ENCODE measurements around the gene TSPAN31.

Gene TSPAN31

DNA sequence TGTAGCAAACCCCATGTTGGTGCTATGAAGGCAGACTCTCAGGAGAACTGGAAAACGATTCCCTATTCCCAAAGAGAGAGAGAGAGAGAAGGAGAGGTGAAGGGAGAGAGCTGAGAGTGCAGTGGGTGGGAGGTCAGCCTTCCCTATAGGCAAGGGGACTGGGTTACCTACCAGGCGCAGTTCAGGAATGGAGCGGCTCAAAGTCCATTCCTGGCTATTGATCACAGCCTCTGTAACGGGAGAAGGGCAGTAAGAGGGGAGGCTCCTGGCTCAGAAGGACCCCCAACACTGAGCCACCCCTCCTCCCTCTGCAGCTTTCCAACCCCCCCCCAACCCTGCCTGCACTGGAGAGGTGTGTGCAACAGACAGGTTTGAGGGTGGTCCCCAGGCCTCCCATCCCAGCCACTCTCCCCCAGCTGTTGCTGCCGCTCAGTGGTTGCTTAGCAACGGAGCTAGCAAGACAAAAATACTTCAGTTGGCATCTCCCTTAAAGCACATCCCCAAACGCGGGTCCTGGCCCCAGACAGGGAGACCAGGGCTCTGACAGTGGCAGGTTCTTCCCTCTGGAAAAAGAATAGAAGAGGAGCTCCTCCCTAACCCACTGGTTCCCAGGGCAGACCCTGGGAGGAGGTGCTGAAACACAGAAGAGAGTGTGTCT lies 9.5 kb upstream of the TSPAN31 start:
- in situ Hi-C loops (cut with MboI; ENCODE audit: low sequenced_read_pairs), result no loop called here

DNA sequence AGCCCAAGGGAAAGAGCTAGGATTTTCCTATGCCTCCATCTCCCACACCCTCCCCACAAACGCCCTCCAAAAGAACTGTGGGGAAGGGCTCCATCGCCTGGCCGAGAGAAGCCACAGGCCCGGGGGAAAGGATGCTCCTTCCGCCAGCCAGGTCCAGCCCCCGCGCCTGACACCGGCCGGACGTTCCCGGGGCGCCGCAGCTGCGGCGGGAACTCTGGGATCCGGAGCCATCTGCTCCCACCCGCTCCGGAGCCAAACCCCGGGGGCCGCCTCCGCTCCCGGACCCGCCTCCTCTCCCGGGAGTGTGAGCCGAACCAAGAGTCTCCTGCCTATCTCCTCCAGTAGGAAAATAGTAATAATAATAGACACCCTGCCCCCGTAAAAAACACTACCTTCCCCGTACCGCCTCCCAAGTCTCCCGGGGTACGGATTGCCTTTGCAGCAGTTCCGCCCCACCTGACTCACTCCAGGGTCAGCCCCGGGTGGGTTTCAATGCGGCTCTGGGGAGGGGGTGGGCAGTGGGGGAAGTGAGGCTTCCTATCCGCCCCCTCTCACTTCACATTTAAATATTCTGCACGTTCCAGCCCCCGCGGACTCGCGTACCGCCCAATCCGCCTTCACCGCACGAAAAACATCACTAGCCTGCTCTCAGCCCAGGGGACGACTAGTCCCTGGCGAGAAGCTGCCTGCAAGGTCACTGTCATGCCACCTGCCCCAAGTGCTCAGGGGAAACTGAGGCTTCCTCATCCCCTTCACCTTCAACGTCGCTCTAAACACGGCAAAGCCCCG lies 8.7 kb upstream of the TSPAN31 start:
- in situ Hi-C loops (cut with MboI; ENCODE audit: low sequenced_read_pairs), result no loop called here

DNA sequence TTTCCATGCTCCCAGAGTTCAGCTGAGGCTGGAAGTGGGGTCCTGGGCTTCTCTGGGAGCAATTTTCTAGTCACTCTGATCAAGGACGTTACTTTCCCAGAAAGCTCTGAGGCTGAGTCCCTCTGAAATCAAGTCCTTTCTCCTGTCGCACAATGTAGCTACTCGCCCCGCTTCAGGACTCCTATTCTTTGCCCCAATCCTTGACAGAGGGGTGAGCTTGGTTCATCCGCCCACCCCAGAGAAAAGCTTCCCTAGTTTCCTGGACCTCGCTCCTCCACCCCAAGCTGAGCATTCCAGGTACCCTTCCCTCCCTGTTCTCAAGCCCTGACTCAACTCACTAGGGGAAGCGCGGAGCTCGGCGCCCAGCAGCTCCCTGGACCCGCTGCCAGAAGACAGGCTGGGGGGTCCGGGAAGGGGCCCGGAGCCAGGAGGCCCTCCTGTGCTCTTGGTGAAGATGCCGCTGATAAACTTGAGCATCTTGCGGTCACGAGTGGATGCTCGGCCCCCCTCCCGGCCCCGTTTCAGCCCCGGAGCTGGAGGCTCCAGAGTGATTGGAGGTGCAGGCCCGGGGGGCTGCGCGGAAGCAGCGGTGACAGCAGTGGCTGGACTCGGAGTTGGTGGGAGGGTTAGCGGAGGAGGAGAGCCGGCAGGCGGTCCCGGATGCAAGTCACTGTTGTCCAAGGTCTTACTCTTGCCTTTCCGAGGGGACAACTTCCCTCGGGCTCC lies 7.9 kb upstream of the TSPAN31 start:
- in situ Hi-C loops (cut with MboI; ENCODE audit: low sequenced_read_pairs), result no loop called here

DNA sequence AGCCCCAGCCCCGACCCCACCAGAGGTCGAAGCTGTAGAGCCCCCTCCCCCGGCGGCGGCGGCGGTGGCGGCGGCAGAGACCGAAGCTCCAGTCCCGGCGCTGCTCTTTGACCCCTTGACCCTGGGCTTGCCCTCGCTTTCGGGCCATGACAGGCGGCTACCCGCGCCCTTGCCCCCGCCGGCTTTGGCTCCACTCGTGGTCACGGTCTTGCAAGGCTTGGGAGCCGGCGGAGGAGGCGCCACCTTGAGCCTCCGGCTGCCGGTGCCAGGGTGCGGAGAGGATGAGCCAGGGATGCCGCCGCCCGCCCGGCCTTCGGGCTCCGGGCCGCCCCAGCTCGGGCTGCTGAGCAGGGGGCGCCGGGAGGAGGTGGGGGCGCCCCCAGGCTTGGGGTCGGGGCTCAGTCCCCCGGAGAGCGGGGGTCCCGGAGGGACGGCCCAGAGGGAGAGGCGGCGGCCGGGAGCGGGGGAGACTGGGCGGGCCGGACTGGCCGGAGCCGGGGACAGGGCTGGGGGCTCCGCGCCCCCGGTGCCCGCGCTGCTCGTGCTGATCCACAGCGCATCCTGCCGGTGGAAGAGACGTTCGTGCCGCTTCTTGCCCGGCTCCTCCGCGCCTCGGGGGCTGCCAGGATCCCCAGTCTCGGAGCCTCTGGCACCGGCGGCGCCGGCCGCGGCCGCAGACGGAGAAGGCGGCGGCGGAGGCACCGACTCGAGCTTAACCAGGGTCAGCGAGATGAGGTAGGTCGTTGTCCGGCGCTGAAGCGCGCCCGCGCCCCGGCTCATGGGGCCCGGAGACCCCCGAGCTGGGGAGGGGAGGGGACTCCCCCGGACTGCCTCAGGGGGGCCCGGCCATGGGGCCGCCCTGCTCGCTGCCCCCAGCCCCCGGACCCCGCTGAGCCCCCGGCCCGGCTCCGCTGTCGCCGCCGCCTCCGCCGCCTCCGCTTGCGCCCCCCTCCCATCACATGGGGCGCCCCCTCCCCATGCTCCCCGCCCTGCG lies 7.1 kb upstream of the TSPAN31 start:
- in situ Hi-C loops (cut with MboI; ENCODE audit: low sequenced_read_pairs), result no loop called here

DNA sequence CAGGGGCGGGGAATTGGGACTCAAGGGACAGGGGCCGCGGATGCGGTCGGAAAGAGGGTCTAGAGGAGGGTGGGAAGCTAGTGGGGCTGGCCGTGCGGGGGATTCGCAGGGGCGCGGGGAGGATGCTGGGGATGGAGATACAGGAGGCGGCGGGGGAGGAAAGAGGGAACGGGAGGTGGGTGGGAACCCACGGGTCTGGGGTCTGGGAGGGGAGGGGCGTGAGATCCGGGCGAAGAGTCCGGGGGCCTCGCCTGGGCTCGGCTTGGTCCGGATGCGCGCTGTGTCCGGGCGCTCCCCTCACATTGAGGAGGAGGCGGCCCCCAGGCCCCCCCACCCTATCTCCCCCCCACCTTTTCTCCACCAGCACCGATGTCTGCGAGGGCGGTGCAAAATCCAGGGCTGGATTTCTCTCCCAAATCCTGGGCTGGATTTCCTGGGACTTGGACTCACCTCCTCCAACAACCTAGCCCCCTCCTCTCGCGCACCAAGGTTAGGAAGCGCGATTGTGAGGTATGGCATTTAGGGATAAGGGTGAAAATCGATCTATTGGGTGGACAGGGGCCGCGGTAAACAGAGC lies 6.1 kb upstream of the TSPAN31 start, which contains the start of gene AGAP2:
Gene AGAP2, minus strand, starts transcription at position 82 of the 577 bp plus-strand sequence. CDS start 496 bp downstream, outside the sequence.
- in situ Hi-C loops (cut with MboI; ENCODE audit: low sequenced_read_pairs), result no loop called here

DNA sequence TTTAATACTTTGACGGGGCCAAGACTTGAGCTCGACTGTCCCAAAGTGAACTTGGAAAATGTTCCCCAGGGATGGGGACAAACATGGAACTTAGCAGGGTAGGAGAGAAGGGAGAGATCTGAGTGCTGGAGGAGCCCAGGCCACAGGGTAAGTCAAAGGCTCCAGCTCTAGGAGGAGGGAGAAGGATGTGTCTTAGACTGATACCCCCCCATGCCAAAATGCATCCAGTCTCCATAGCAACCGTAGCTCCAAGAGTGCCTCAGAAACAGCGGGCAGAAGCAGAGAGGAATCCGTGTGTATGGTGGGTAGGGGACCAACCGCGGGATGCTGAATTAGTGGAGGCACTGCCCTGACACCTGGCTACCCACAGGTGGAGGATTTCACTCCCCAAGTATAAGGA lies 5.5 kb upstream of the TSPAN31 start:
- in situ Hi-C loops (cut with MboI; ENCODE audit: low sequenced_read_pairs), result no loop called here

DNA sequence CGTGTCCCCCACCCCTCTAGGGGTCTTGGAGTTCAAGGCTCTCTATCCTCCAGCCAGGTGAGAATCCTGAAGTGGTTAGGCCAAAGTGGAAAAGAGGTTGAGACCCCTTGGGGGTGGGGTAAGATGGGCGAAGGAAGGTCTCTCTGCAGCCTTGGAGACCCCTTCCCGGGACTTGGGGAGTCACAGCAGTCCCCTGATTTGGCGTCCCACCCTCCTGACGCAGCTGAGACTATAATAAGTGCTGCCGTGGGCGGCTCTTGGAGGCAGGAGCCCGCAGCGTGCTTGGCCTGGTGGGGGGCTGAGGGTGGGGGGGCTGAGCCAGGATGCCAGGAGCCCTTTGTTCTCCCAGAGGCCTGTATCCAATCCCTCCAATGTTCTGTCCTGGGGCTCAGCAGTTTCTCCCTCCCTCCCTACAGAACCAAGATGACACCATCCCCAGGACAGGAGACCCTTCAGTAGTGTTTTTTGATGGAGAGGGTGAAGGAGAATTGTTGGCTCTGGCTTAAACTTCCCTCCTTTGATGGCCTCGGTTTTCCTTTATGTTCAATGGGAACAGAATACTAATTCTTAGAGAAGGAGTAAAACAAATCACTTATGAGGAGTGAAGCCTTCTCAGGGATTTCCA lies 4.8 kb upstream of the TSPAN31 start:
- in situ Hi-C loops (cut with MboI; ENCODE audit: low sequenced_read_pairs), result no loop called here

DNA sequence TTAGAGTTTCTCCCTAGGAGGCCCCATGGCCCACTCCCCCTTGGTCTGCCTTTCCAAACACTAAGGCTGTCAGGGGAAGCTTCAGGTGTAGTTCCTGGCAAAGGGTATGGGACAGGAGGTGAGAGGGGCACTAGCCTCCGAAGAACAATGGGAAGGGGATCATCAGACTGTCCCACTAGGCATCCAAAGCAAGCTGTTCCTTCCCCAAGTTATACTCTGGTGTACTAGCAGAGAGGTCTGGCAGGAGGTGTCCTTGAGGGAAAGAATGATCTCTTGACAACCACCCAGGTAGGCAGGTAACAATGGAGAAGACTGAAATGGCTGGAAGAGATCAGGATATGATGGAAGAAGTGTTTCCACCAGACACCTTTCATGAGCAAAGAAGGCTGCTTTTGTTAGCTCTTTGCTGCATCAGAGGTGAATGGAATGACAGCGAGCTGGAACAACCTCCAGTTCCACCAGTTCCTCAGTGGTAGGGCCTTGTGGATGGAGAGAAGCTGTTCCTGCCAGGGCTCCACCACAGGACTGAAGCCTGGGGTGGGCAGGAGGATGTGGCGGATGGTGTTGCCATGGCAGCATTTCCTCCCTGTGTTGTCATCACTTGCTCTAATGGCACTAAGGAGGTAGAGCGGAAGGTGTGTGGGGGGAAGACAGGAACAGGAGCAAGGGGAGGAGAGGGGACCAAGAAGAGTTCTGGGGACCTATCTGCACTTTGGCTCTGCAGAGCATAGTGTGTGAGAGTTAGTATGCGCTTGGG lies 4.0 kb upstream of the TSPAN31 start:
- in situ Hi-C loops (cut with MboI; ENCODE audit: low sequenced_read_pairs), result no loop called here

DNA sequence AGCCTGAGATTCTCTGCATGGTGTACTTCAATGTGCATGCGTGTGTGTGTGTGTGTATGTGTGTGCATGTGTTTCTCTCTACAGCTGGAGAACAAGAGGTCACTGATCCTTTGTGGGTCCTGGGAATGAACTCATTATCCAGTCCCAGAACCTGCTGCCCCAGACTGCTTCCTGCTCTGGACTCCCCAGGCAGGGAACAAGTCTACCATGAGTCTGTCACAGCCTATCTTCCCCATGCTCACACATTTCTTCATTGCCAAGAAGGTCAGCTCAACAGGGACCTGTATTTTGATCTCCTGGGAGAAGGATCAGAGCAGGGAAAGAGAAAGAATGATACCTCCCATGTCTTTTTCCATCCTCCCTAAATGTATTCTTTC lies 3.4 kb upstream of the TSPAN31 start:
- in situ Hi-C loops (cut with MboI; ENCODE audit: low sequenced_read_pairs), result no loop called here

DNA sequence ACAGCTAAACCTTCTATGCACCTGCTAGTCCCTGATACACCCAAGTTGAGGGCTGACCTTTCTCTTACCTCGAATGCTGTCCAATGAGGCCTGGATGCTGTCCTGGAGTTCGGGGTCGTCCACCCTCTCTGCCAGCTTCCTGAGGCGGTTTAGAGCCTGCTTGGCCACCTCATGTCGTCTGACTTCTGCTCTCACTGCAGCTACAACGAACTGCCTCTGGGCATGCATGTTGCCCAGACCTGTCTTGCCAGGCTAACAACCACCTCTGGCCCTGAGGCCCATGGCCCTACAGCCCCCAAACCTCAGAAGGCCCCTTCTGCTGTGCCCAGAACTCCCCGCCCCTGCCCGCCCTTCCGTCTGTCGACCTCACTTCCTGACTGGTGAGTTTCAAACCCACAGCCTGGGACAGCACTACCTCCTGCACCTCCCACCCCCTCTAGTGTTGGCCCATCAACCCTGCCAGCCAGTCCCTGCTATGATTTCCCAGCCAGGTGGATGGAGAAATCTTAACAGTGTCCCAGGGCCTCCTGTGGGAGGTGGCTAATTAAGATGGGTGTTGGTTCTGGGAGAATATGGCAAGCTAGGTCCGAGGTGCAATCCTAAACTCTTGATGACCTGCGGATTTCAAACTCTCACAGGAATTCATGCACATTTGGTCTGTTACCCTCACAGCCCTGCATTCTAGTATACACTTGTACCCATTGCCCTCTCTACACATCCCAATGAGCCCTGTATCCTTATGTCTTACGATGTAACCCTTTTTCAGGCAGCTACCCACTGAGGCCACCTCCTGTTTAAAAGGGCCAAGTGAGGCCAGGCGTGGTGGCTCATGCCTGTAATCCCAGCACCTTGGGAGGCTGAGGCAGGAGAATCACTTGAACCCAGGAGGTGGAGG lies 2.7 kb upstream of the TSPAN31 start:
- in situ Hi-C loops (cut with MboI; ENCODE audit: low sequenced_read_pairs), result no loop called here

DNA sequence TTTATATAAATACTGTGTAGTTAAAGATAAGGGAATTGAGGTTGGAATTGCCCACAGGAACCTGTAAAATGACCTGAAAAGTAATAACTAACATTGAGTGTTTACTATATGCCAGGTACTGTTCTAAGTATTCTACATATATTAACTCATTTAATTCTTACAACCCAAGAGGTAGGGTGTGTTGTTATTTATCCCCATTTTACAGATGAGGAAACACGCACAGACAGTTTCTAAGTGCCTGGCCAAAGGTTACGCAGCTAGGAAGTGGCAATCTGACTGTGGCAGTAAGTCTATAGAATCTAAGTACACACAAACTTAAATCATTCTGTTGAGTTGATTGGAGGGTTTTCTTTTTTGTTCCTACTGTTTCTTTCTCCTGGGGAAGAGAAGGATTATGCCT lies 1.1 kb upstream of the TSPAN31 start:
- in situ Hi-C loops (cut with MboI; ENCODE audit: low sequenced_read_pairs), result no loop called here

DNA sequence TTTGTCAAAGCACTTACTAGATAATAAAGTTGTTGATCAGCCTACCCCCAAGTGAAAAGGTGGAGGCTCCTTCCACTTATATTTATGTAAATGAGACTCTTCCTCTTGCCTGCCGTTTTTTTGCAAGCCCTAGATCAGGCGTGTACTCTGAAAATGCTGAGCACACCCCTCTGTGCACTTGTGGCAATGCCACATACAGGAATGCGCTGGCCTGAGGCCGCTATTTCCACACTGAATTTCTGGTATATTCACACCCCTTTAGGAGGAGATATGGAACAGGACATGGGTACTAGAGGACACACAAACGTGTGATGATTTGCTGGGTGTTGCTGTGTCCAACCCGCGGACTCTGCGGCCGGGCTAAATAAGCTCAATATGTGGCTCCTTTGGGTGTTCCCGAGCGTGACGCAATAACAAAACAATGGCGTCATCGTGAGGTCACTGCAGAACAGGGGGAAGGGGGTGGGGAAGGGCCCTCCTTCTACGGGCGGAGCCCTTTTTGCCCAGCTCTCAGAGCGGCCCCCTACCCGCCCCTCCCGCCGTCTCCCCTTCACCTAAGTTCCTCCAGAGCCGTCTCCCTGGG lies 554 bp upstream of the TSPAN31 start:
- in situ Hi-C loops (cut with MboI; ENCODE audit: low sequenced_read_pairs), result no loop called here

DNA sequence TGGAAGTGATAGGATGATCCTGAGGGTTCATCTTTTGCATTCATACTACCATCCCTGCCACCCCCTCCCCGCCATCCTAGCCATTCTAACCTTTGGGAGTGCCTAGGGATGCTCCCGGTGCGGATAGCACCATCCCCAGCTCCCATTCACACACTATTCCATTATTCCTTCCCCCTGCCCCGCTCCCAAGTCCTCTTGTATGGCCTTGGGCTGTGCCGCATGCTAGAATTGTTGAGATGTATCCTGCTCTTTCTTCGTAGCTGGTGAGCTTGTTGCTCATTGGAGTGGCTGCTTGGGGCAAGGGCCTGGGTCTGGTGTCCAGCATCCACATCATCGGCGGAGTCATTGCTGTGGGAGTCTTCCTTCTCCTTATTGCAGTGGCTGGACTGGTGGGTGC lies 644 bp downstream of the TSPAN31 start:
- in situ Hi-C loops (cut with MboI; ENCODE audit: low sequenced_read_pairs), result no loop called here

DNA sequence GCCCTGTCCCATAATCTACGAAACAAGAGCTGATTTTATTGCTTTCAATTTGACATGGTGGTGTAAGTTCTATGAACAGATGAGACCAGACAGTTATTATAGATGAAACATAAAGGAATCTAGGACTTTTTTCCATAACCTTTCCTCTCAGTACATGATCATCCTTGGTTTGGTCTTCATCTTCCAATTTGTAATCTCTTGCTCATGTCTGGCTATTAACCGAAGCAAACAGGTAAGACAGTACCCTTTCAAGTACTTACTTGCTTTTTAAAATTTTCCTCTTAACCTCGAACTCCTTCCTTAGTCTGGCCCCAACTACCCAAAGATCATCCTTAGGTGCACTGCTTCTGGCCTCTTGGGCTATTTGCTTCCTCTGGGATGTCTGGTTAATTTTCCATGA lies 1.2 kb downstream of the TSPAN31 start:
- in situ Hi-C loops (cut with MboI; ENCODE audit: low sequenced_read_pairs), result no loop called here

DNA sequence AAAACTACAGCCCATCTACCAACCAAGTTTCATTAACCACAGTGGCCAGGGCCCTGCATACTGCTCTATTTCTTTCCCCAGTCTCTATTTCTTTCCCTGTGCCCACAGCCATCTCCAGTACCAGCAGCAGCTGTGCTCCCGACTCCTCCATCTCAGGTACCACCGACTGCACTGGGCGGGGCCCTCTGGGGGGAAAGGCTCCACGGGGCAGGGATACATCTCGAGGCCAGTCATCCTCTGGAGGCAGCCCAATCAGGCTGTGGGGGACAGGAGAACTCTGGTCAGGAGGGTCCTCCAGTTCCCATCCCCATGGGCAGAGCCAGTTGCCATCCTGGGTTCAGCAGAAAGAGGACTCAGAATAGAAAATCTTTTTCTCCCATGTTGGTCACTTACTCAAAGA lies 4.2 kb downstream of the TSPAN31 start:
- in situ Hi-C loops (cut with MboI; ENCODE audit: low sequenced_read_pairs), result no loop called here

DNA sequence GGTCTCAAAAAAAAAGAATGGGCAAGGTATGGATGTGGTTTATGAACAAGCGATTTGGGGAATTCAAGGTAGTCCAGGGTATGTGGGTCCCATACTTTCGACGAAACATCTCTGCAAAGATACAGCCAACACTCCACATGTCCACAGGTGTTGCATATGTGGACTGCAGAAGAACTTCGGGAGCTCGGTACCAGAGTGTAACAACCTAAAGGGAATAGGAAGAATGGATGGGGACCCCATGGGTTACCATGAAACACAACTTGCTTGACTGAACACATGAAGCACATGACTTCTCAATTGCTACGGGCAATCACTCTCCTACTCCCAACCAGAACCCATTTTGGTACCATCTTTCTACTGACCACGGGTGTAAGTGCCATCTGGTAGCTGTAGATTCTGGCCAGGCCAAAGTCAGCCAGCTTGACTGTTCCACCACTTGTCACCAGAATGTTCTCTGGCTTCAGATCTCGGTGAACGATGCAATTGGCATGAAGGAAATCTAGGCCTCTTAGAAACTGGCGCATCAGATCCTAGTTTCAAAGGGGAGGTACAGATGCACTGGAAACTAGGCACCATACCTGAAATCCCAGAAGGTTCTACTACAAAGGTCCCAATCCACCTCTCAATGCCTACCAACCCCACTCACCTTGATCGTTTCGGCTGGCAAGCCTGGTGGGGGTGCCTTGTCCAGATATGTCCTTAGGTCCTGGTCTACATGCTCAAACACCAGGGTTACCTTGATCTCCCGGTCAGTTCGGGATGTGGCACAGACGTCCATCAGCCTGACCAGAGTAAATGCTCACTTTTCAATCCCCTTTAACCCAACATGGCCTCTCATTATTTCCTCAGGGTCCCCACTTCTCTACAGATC lies 6.0 kb downstream of the TSPAN31 start:
- in situ Hi-C loops (cut with MboI; ENCODE audit: low sequenced_read_pairs), result no loop called here

DNA sequence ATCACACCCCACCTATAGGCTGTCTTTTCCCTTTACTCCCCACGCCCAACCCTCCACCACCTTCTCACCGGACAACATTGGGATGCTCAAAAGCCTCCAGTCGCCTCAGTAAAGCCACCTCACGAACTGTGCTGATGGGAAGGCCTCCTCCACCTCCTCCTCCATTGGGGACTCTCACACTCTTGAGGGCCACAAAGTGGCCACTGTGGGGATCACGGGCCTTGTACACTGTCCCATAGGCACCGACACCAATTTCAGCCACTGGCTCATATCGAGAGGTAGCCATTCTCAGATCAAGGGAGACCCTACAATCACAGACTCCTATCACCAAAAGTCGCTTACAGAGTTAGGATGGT lies 6.6 kb downstream of the TSPAN31 start:
- in situ Hi-C loops (cut with MboI; ENCODE audit: low sequenced_read_pairs), result no loop called here
